ENCODE results near the gene TAS1R1. TPM values are rescaled to one million over a fixed set of nuclear protein-coding genes. Genes with fewer than 3 reads are reported as not detected.

The TAS1R1 gene
- polyA plus RNA-seq, 1 donor from 2014 or later = not detected

DNA sequence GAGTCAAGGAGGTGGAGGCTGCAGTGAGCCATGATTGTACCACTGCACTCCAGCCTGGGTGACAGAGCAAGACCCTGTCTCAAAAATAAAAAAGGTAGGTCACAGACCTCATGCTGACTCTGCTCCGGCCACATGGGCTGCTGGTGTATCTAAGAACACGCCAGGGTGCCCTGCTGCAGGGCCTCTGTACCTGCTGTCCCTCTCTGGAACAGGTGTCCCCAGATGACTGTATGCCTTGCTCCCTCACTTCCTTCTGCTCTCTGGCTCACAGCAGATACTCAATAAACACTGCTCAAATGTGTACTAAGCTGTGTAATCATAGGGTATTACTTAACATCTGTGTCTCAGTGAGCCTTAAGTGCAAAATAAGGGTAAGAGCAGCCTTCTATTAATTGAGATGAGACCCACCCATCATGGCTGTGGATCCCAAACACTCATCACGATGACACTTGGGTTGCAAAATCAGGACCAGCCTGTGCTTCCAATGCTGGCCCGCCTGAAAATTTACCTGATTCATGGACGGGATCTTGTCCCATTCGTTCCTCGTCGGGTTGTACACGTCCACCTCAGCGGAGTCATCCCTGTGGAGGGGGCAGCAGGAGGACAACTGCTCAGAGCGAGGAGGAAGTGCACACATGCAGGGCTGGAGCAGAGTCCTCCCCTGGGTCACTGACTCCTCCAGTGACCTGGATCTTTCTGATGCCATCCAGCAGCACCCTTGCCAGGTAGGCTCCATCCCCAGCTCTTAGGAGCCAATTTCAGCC, 40.1 kb downstream of the TAS1R1 start:
- Histone ChIP-seq H3F3A (ENCODE audit: insufficient read depth, low read length, poor library complexity, severe bottlenecking) (no peaks in the 10 kb centered on the region), H2AFZ (ENCODE audit: low read depth, low read length) (no peak overlapping the region), H3K4me3 (ENCODE audit: low read length) (no peak overlapping the region), H3K9me2 (ENCODE audit: insufficient read depth, low read length) (no peaks in the 10 kb centered on the region), H3K4me2 (ENCODE audit: low read length) (no peak overlapping the region), H3K27me3 (ENCODE audit: insufficient read depth, low read depth, low read length) (no peaks in the 10 kb centered on the region), H4K20me1 (ENCODE audit: insufficient read depth) (no peaks in the 10 kb centered on the region), H3K79me2 (replicated peaks; ENCODE audit: insufficient read depth, low read length) (no peaks in the 10 kb centered on the region), H3K36me3 (ENCODE audit: insufficient read depth, low read length) (no peaks in the 10 kb centered on the region), H3K9ac (ENCODE audit: low read length) (no peak overlapping the region), H3K9me3 (ENCODE audit: low read length) (no peaks in the 10 kb centered on the region), H3K27ac (ENCODE audit: low read length) (no peak overlapping the region)
- TF ChIP-seq EP300 (conservative IDR thresholded peaks at IDR 0.05; ENCODE audit: poor library complexity, severe bottlenecking) = no peak
- TF ChIP-seq, protein P1, sequence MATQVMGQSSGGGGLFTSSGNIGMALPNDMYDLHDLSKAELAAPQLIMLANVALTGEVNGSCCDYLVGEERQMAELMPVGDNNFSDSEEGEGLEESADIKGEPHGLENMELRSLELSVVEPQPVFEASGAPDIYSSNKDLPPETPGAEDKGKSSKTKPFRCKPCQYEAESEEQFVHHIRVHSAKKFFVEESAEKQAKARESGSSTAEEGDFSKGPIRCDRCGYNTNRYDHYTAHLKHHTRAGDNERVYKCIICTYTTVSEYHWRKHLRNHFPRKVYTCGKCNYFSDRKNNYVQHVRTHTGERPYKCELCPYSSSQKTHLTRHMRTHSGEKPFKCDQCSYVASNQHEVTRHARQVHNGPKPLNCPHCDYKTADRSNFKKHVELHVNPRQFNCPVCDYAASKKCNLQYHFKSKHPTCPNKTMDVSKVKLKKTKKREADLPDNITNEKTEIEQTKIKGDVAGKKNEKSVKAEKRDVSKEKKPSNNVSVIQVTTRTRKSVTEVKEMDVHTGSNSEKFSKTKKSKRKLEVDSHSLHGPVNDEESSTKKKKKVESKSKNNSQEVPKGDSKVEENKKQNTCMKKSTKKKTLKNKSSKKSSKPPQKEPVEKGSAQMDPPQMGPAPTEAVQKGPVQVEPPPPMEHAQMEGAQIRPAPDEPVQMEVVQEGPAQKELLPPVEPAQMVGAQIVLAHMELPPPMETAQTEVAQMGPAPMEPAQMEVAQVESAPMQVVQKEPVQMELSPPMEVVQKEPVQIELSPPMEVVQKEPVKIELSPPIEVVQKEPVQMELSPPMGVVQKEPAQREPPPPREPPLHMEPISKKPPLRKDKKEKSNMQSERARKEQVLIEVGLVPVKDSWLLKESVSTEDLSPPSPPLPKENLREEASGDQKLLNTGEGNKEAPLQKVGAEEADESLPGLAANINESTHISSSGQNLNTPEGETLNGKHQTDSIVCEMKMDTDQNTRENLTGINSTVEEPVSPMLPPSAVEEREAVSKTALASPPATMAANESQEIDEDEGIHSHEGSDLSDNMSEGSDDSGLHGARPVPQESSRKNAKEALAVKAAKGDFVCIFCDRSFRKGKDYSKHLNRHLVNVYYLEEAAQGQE (IDR thresholded peaks at IDR 0.05; ENCODE audit: borderline replicate concordance) = no peak
- no peak for TF ChIP-seq MXI1 (conservative IDR thresholded peaks at IDR 0.05; ENCODE audit: poor library complexity, severe bottlenecking)

DNA sequence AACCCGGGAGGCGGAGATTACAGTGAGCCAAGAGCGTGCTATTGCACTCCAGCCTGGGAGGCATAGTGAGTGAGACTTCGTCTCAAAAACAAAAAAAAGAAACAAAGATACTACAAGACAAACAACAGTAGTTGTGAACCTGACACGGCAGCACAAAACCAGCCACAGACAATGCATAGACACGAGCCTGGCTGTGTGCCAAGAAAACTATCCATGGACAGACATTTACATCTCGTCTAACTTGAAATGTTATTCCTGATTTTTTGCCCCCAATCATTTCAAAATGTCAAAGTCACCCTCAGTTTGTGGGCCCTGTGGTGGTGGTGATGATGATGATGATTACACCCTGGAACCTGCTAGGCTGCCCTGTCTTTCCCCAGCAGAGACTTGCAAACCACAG, 41.2 kb downstream of the TAS1R1 start:
- no peak overlapping the region for H3K9ac ChIP-seq (ENCODE audit: low read length)
- H4K20me1 ChIP-seq (ENCODE audit: insufficient read depth) = no peaks in the 10 kb centered on the region
- no peaks in the 10 kb centered on the region for H3K36me3 ChIP-seq (ENCODE audit: insufficient read depth, low read length)
- no peaks in the 10 kb centered on the region for H3F3A ChIP-seq (ENCODE audit: insufficient read depth, low read length, poor library complexity, severe bottlenecking)
- H3K27me3 ChIP-seq (ENCODE audit: insufficient read depth, low read depth, low read length) = peaks cover 5% of the 10 kb centered on the region
- no peaks in the 10 kb centered on the region for H3K9me3 ChIP-seq (ENCODE audit: low read length)
- no peaks in the 10 kb centered on the region for H3K79me2 ChIP-seq (replicated peaks; ENCODE audit: insufficient read depth, low read length)
- H3K4me2 ChIP-seq (ENCODE audit: low read length) = no peak overlapping the region
- no peak overlapping the region for H3K4me3 ChIP-seq (ENCODE audit: low read length)
- no peak for TF ChIP-seq MXI1 (conservative IDR thresholded peaks at IDR 0.05; ENCODE audit: poor library complexity, severe bottlenecking)
- H3K9me2 ChIP-seq (ENCODE audit: insufficient read depth, low read length) = no peaks in the 10 kb centered on the region
- no peak overlapping the region for H3K27ac ChIP-seq (ENCODE audit: low read length)
- H2AFZ ChIP-seq (ENCODE audit: low read depth, low read length) = no peak overlapping the region

DNA sequence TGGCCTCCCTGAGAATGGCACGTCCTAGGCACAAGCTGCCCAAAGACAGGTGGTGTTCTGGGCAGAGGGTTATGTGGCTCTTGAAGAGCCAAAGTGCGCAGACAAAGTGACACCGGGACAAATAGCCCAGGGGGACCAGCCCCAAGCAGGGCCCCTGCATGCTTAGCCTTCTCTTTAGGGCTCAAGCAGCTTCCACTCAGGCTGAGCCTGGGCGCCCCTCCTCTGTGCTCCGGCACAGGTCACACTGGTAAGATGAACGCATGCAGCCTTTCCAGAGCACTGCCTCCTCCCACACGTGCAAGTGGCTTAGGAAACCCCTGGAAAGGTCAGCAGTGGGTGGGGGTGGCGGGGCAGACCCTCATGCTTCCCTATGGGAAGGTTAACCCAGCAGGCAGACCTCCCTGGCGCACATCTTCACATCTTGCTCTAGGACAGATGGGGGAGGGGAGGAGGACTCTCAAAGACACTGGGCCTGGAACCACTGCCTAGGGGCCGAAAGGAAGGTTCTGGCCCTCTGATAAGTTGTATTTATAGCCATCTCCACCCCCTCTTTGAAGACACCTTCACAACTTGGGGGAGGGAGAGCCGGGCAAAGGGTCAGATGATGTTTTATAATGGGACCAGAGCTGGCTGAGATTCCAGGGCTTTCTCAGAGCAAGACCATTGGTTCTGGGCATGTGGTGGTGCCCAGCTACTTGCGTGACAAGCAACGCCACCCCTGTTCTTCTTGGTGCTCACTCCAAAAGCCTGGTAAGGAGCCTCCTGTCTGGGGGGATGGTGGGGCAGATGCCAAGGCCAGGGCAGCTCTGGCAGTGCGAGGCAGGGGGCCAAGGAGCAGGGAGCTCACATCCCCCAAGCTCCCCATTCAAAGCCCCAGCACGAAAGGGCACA, 42.0 kb downstream of the TAS1R1 start:
- peaks cover 11% of the 10 kb centered on the region for H3K27me3 ChIP-seq (ENCODE audit: insufficient read depth, low read depth, low read length)
- H3K9me2 ChIP-seq (ENCODE audit: insufficient read depth, low read length) = no peaks in the 10 kb centered on the region
- no peak for TF ChIP-seq MXI1 (conservative IDR thresholded peaks at IDR 0.05; ENCODE audit: poor library complexity, severe bottlenecking)
- TF ChIP-seq EP300 (conservative IDR thresholded peaks at IDR 0.05; ENCODE audit: poor library complexity, severe bottlenecking) = no peak
- TF ChIP-seq RAD21 (conservative IDR thresholded peaks at IDR 0.05) = no peak
- TF ChIP-seq, protein P1 (IDR thresholded peaks at IDR 0.05; ENCODE audit: borderline replicate concordance) = no peak
- TF ChIP-seq EZH2 (IDR thresholded peaks at IDR 0.05; ENCODE audit: borderline replicate concordance, insufficient read depth, low read length, poor library complexity, severe bottlenecking) = no peak
- TF ChIP-seq TAF1 (IDR thresholded peaks at IDR 0.05; ENCODE audit: low read depth) = no peak
- TF ChIP-seq POLR2AphosphoS5 (IDR thresholded peaks at IDR 0.05) = no peak
- no peak for TF ChIP-seq SMC3 (conservative IDR thresholded peaks at IDR 0.05; ENCODE audit: poor library complexity)
- TF ChIP-seq, protein P2, sequence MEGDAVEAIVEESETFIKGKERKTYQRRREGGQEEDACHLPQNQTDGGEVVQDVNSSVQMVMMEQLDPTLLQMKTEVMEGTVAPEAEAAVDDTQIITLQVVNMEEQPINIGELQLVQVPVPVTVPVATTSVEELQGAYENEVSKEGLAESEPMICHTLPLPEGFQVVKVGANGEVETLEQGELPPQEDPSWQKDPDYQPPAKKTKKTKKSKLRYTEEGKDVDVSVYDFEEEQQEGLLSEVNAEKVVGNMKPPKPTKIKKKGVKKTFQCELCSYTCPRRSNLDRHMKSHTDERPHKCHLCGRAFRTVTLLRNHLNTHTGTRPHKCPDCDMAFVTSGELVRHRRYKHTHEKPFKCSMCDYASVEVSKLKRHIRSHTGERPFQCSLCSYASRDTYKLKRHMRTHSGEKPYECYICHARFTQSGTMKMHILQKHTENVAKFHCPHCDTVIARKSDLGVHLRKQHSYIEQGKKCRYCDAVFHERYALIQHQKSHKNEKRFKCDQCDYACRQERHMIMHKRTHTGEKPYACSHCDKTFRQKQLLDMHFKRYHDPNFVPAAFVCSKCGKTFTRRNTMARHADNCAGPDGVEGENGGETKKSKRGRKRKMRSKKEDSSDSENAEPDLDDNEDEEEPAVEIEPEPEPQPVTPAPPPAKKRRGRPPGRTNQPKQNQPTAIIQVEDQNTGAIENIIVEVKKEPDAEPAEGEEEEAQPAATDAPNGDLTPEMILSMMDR (IDR thresholded peaks at IDR 0.05; ENCODE audit: poor library complexity, severe bottlenecking) = no peak
- no peak overlapping the region for H2AFZ ChIP-seq (ENCODE audit: low read depth, low read length)
- no peaks in the 10 kb centered on the region for H3K79me2 ChIP-seq (replicated peaks; ENCODE audit: insufficient read depth, low read length)
- no peak overlapping the region for H3K9ac ChIP-seq (ENCODE audit: low read length)
- no peaks in the 10 kb centered on the region for H3F3A ChIP-seq (ENCODE audit: insufficient read depth, low read length, poor library complexity, severe bottlenecking)
- no peak overlapping the region for H3K27ac ChIP-seq (ENCODE audit: low read length)
- no peak overlapping the region for H3K4me2 ChIP-seq (ENCODE audit: low read length)
- no peaks in the 10 kb centered on the region for H3K9me3 ChIP-seq (ENCODE audit: low read length)
- H3K4me3 ChIP-seq (ENCODE audit: low read length) = no peak overlapping the region
- H4K20me1 ChIP-seq (ENCODE audit: insufficient read depth) = no peaks in the 10 kb centered on the region
- no peaks in the 10 kb centered on the region for H3K36me3 ChIP-seq (ENCODE audit: insufficient read depth, low read length)

Measured in neural cell (in vitro differentiated cells).